ENCODE data around the gene NBEAL2.
"Not testable (repeated sequence)": the region's sequence is repeated elsewhere in the genome, so short reads cannot be mapped to it uniquely, and the experiment has no call there.

The NBEAL2 gene

GRCh38 chr3:46962427-46962826 is 17.0 kb upstream of the NBEAL2 start:
- no peak for DNase-seq (ENCODE audit: low read depth)

DNA sequence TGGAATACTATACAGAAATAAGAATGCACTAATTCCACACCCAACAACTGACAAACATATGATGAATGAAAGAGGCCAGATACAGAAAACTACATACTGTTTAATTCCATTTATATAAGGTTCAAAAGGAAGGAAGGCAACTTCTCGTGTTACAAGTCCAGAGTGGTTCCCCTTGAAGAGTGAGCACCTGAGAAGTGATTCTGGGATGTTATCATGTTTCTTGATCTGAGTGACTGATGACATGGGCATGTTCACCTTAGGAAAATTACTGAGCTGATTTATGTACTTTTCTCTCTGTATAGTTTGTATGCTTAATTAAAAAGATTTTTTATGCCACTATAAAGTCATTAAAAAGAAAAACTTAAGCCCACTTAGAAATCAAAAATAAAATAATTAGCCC is 16.5 kb upstream of the NBEAL2 start:
- DNase-seq (ENCODE audit: low read depth), result no peak

DNA sequence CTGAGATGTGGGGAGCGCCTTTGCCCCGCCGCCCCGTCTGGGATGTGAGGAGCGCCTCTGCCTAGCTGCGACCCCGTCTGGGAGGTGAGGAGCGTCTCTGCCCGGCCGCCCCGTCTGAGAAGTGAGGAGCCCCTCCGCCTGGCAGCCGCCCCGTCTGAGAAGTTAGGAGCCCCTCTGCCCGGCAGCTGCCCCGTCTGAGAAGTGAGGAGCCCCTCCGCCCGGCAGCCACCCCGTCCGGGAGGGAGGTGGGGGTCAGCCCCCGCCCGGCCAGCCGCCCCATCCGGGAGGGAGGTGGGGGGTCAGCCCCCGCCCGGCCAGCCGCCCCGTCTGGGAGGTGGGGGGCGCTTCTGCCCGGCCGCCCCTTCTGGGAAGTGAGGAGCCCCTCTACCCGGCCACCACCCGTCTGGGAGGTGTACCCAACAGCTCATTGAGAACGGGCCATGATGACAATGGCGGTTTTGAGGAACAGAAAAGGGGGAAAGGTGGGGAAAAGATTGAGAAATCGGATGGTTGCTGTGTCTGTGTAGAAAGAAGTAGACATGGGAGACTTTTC is 15.4 kb upstream of the NBEAL2 start:
- not testable (repeated sequence) for DNase-seq (ENCODE audit: low read depth)

GRCh38 chr3:46965151-46965550 is 14.3 kb upstream of the NBEAL2 start:
- no peak for DNase-seq (ENCODE audit: low read depth)

DNA sequence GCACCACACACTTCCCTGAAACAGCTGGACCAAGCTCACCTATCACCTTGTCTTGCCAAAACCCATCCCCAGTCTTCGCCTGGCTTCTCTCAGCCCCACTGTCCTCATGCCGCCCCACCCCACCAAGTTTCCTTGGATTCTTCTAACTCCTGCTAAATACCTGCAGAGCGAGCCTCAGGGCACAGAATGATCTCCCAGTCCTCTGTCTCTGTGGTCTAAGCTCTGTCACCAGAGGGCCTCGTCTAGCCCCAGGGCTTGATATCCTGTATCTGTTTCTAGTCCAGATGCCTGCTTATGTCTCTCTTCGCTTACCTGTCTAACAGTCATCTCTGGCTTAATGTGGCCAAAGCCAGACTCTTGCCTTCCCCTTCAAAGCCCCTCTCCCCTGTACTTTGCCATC is 12.7 kb upstream of the NBEAL2 start:
- DNase-seq (ENCODE audit: low read depth), result no peak

GRCh38 chr3:46968783-46969428 is 10.6 kb upstream of the NBEAL2 start:
- DNase-seq (ENCODE audit: low read depth), result no peak

GRCh38 chr3:46970391-46971091 is 8.9 kb upstream of the NBEAL2 start:
- DNase-seq (ENCODE audit: low read depth), result no peak

DNA sequence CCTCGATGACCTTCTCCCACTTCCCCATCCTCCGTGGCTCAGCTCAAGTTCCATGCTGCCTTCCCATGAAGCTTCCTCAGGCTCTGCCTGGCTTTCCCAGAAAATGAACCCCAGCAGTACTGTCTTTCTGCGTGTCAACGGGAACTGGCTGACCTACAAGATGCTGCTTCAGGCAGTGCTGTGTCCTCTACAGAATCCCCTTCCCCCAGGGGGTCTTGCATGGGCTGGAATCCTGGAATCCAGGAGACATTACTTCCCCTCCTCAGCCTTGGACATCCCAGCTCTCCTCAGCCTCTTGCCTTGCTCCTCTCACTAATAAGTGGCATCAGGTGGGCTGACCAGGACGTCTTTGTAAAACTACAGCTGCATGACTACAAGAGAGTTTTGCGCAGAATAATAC is 8.3 kb upstream of the NBEAL2 start:
- DNase-seq (ENCODE audit: low read depth), result no peak

- no peak for DNase-seq (ENCODE audit: low read depth)
These were observed 7.7 kb upstream of the NBEAL2 start for GRCh38 chr3:46971742-46972141.

- DNase-seq (ENCODE audit: low read depth), result no peak
These were observed 7.1 kb upstream of the NBEAL2 start for GRCh38 chr3:46972396-46972795.

DNA sequence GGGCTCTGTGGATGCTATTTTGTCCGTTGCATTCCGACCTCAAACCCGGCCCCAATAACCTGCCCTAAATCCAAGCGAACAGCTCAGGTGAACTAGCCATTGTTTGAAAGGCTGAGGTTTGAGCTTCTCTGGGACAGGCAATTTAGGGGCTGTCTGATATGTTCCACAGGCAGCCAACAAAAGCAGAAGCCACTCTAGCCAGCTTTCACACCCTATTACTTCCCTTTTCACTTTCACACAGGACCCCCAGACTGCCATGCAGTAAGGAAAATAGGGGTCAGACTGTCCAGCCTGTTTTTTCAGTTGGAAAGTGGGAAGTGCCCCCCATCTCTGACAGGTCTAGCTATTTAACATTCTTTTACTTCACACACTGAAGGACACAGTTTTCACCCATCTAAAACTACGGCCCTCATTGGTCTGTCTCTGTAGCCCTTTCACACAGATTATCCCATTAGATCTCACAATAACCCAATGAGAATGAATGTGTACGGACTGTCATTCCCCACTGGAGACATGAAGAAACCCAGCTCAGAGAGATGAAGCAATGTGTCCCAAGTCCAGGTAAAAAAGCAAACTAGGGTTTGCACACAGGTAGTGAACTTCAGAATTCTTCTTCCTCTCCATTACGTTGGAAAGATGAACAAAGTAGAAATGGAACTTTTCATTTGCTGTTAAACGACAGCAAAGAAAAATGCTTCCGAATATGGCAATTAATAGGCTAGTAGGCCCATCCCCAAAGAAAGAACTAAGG is 4.9 kb upstream of the NBEAL2 start:
- no peak for DNase-seq (ENCODE audit: low read depth)

DNA sequence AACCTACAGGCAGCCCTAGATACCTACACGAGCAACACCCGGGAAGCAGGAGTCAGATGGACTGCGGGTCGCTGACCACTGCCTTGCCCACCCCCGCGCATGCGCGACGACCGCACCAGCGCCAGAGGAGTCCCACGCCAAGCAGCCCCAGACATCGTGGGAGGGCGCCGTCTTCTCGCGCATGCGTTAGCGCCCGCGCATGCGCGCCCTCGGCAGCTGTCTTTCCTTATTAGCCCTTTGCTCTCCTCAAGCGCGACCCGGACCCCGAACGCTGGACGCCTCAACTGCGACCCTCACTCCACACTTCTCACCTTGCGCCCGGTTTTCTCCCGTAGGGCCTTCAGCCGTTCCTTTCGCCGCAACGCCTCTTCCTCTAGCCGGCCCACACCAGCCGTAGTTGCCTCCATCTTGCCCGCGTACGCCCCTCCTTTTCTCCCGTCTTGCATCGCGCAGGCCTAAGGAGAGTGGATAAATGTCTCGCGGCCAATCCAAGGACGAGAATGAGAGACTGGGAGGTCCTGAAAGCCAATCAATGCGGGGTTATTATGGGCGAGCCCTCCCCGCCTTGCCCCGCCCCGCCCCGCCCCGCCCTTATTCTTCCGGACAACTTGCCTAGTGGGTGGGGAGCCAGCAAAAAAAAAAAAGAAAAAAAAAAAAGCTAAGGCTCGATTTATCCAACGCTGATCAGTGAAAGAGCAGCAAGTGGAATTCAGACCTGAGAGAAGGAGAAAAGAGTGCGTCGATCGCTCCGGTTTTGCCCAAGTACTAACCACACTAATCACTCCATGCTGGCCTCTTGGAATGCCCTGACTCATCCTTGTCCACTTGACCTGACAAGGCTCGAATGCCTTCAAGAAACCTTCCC is 2.9 kb upstream of the NBEAL2 start, which contains the start of gene CCDC12:
Gene CCDC12 (minus strand): TSS at position 420 of the 865 bp plus-strand sequence. CDS start 13 bp downstream, at position 407.
- DNase-seq (ENCODE audit: low read depth), result peak; percentile 85

- DNase-seq (ENCODE audit: low read depth), result no peak
These were observed 1.7 kb upstream of the NBEAL2 start for GRCh38 chr3:46977811-46978195.

DNA sequence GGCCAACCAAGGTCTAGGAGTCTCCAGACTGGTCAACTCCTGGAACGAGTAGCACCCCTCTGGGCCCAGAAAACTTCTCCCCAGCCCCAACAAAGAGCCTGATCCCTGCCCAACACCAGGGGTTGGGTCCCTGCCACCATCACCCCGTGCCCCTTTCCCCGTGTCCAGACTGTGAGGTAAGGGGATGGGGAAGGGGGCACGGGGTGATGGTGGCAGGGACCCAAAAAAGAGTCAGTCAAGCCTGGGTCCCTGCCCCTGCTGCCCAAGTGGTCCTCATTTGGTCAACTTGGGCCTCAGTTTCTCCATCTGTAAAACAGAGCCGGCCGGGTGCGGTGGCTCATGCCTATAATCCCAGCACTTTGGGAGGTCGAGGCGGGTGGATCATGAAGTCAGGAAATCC is 1.1 kb upstream of the NBEAL2 start:
- DNase-seq (ENCODE audit: low read depth), result no peak

- DNase-seq (ENCODE audit: low read depth), result no peak
These were observed 562 bp downstream of the NBEAL2 start for GRCh38 chr3:46979958-46980497.

DNA sequence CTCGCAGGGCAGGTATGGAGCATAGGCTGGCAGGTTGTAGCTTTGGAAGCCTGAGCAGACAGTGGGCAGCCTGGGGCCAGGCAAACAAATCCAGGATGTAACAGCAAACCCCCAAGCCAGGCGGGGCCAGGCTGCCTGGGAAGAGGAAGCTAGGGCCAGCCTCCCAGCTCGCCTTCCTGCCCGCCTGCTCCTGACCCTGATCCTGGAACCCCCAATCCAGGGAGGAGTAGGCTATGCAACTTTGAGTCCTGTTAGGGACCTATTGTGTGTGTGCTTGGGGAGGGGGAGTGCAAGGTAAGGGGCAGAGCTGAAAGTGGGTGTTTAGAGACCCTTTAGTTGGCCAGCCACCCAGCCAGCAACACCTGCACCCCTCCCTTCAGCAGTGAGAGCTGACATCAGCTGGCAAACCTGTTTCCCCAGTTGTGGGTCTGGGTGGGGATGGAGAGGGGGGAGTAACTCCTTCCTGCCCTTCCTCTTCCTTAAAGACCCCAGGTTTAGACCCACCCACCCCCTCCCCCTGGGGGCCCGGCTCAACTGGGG is 2.5 kb downstream of the NBEAL2 start:
- DNase-seq (ENCODE audit: low read depth), result no peak

DNA sequence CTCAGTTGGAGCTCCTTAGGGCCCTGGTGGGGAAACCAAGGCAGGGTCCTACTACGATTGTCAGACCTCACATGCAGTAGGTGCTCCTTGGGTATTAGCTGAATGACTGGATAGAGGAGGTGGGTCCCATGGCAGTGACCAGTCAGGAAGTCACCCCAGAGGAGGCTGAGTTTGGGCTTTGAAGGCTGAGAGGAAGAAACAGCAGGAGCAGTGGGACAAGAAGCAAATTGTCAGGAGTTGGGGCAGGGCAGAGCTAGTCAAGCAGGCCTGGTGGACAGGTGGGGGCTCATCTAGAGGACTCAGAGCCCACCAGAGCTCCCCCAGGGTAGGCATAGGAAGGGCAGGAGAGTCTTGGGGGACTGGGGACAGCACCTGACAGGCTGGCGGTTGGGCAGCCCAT is 3.1 kb downstream of the NBEAL2 start:
- no peak for DNase-seq (ENCODE audit: low read depth)

- no peak for DNase-seq (ENCODE audit: low read depth)
These were observed 5.4 kb downstream of the NBEAL2 start for GRCh38 chr3:46984591-46985459.

DNA sequence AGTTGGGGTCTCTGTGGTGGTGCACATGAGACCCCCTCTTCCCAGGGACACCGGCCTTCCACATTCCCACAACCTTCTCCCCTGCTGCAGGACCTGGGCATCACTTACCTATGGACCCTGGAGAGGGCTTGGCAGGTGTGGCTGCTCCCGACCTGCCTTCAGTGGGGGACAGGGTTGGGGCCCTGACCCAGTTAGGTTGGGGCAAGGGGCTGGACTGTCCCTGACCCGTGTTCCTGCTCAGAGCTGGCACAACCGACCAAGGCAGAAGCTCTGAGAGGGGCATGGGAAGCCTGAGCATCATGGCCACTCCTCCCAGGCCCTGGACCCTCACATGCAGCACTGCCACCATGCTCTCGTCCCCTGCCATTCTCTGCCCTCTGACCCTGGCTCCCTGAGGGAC is 6.1 kb downstream of the NBEAL2 start:
- no peak for DNase-seq (ENCODE audit: low read depth)

DNA sequence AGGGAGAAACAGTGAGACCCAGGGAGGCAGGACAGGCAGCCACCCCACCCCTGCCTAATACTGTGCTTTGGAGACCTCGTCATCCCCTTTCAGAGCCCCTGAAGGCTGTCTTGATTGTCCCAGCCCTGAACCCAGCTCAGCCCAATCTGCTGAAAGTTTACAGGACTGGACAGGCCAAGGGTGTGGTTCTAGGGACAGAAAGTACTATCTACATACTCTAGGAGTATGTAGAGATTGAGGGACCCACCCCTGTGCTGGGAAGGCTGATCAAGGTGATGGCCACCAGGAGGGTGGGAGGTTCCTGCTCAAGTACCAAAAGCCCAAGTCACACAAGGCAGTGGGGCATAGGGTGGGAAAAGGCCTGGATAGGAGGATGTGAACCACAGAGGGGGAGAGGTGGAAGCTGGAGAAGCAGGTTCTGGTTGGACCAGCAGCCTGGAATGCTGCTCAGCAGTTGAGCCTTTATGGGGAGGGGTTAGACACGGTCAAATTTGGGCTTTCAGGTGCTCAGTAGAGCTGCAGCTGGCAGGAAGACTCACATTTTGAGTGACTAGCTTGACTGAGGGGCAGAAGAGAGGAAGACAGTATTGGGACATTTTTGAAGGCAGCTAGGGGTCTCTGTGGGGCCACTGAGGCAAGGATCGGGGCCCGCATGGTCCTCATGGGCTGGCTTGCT is 6.7 kb downstream of the NBEAL2 start:
- no peak for DNase-seq (ENCODE audit: low read depth)

Measured in activated T-cell treated with anti-CD3 and anti-CD28 coated beads for 1 hour (primary cell).